SIG-M5 treated with dmso at 0.1 percent for 504 hours (cell line): ENCODE results near the gene EDA.
"Not testable (repeated sequence)": the region's sequence is repeated elsewhere in the genome, so short reads cannot be mapped to it uniquely, and the experiment has no call there.

Experiments
- DNase-seq: peaks from one replicate; lab custom pipeline; 2025; ENCODE audit not compliant: unreplicated experiment; lab: John Stamatoyannopoulos, UW

Gene EDA

DNA sequence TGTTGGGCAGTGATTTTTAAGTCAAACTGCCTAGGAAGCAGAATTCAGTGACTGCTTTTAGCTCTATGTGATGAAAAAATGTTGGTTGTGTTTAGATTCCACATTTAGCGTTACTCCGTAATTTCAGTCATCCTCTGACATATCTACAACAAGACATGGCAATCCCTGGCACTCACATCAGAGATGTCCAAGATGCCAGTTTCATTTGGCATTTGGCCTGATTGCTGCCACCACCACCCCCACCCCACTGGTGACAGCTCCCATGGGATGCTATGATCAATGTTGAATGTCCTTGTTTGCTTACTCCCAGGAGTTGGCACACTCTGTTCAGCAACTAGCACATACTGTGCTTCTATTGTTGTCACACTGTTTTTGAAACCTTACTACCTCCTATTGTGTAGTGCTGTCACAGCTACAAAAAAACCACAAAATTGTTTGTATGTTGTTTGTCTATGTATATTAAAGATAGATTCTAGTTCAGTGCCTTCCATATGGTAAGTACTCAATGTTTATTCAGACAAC lies 332.4 kb downstream of the EDA start:
- DNase-seq = no peak

GRCh38 chrX:69951753-69952152 lies 335.8 kb downstream of the EDA start:
- no peak for DNase-seq

GRCh38 chrX:69959712-69960111 lies 343.8 kb downstream of the EDA start:
- no peak for DNase-seq

- DNase-seq = no peak
Measured at GRCh38 chrX:69961365-69962072, 345.6 kb downstream of the EDA start.

GRCh38 chrX:69968950-69969349 lies 353.0 kb downstream of the EDA start:
- DNase-seq = no peak

DNA sequence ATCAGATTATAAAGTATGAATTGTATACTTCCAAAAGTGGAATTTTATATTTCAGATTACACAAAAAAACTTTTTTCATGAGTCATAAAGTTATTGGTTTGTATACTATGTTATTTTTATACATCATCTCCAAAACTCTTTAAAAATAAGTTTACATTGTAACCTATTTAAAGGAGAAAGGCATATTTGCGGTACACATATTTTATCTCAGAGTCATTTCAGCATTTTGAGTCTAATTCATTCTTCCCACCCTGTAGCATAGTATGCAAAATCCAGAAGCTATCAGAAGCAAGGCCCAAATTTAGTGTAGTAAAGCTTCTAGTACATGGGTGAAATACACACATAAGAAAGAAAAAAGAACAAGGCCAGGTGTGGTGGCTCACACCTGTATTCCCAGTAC lies 353.5 kb downstream of the EDA start:
- DNase-seq = no peak

DNA sequence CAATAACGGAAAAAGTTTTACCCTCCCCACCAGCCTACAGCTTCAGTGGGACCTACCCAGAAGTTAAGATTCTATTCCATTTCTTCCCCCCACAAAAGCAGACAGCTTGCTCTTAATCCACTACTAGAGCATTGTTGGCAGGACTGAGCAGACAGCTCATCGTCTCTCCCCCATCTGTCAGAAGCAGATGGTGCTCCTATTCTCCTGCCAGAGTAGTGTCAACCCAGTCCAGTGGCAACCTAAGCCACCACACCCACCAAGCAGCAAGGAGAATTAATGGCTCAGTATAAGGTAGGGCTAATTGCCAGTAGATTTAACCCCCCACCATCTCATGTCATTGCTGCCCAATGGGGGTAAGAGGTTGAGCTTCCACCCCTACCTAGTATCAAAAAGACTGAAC lies 371.8 kb downstream of the EDA start:
- DNase-seq = no peak

GRCh38 chrX:69988955-69989394 lies 373.1 kb downstream of the EDA start:
- no peak for DNase-seq

DNA sequence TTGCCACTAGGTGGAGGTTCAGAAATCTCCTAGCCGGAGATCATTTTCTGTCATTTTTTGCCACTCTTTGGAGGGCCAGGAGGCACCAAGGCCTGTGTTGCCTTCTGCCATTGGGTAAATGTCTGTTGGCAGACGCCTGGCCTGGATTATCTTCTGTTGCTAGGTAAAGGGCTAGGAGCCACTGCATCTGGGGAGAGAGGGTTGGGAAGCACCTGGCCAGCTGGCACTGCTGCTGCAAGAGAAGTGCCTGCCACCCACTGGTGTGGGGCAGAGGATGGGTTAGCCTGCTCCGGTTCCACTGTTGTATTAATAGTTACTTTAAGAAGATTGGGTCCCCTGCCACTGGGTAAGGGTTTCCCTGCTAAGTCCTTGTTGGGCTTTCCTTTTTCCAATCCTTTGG lies 375.8 kb downstream of the EDA start:
- DNase-seq = no peak

DNA sequence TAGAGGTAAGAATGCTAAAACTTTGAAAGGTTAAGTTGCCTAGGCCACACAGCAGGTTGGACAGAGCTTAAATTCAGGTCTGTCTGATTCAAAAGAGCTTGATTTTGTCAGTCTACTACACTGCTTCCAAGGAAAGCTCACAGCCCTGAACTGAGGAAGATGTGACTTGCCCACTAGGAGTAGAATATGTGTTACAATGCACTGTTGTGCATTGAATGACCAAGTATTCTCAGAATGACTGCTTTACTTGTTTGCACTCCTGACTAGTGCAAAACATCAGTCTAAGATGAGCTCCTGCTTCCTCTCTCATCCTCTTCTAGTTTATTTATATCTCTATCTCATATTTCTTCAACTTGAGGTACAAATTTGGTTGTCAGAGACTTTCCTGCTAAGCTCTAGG lies 377.6 kb downstream of the EDA start:
- no peak for DNase-seq

DNA sequence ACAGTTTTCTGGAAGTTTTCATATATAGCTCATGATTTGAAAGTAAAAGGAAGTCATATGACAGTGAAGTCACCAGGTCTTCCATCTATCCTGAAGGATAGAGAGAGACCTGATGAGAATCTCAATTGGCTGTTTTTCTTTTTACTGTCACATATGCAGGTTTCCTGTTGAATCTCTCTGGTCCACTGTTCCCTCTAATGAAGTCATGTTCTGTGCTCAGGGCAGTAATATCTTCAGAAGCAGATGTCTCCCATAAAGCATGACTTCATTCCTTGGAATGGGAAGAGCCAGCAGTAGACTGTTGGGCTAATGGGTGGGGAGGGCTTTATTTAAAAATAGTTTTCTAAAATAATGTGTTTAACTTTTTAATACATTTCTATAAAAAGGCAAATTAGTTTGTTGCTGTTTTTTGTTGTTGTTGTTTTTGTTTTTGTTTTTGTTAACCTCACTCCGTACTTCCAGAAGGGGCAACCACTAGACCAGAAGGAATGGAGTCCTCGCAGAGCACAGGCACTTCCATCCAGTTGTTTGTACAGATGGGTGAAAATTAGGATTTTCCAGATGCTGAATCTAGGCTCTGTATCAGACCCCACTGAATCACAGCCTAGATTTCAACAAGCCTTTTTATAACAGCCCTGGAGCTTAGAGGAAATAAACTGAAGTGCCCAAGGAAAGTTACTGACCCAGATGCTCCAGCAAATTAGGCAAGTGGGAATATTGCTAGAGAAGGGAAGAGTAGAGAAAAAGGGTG lies 379.6 kb downstream of the EDA start:
- DNase-seq = no peak

- DNase-seq = no peak
Measured at GRCh38 chrX:69996113-69996468, 380.2 kb downstream of the EDA start.

- DNase-seq = not testable (repeated sequence)
Measured at GRCh38 chrX:69998299-69998698, 382.4 kb downstream of the EDA start.

- no peak for DNase-seq
Measured at GRCh38 chrX:70001269-70001668, 385.4 kb downstream of the EDA start.

- no peak for DNase-seq
Measured at GRCh38 chrX:70001708-70002341, 385.9 kb downstream of the EDA start.

DNA sequence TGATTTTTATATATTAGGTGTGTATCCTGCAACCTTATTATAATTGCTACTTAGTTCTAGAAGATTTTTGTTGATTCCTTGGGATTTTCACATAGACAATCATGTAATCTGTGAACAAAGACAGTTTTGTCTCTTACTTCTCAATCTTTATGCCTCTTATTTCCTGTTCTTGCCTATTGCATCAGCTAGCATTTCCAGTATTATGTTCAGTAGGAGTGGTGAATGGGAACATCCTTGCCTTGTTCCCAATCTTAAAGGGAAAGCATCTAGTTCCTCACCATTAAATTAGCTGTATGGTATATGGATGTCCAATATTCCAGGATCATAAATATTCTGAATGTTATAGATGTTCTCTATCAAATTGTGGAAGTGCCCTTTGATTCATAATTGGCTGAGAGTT lies 392.0 kb downstream of the EDA start:
- DNase-seq = no peak

GRCh38 chrX:70009049-70009448 lies 393.1 kb downstream of the EDA start:
- DNase-seq = no peak

DNA sequence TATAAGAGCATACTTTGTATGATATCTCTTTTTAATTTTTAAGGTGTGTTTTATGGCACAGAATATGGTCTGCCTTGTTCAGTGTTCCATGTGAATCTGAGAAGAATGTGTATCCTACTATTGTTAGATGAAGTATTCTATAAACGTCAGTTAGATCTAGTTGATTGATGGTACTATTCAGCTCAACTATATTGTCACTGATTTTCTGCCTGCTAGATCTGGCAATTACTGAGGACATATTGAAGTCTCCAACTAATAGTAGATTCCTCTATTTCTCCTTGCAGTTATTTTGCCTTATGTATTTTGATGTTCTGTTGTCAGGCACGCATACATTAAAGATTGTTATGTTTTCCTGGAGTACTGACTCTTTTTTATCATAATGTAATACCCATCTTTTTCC lies 394.1 kb downstream of the EDA start:
- DNase-seq = no peak

DNA sequence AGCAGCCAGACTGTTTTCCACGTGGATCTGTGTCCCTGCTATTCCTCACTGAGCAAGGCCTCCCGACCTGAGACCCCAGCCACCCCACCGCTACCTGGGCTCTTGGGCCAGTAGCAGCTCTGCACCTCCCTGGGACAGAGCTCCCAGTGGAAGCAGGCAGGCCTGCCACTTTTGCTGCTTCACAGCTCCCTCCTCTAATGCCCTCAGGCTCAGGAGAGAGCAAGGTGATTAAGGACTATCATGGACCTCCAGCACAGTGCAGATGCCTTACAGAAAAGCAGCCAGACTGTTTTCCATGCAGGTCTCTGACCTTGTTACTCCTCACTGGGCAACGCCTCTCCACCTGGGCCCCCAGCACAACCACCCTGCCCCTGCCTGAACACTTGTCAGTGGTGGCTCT lies 396.8 kb downstream of the EDA start:
- no peak for DNase-seq

DNA sequence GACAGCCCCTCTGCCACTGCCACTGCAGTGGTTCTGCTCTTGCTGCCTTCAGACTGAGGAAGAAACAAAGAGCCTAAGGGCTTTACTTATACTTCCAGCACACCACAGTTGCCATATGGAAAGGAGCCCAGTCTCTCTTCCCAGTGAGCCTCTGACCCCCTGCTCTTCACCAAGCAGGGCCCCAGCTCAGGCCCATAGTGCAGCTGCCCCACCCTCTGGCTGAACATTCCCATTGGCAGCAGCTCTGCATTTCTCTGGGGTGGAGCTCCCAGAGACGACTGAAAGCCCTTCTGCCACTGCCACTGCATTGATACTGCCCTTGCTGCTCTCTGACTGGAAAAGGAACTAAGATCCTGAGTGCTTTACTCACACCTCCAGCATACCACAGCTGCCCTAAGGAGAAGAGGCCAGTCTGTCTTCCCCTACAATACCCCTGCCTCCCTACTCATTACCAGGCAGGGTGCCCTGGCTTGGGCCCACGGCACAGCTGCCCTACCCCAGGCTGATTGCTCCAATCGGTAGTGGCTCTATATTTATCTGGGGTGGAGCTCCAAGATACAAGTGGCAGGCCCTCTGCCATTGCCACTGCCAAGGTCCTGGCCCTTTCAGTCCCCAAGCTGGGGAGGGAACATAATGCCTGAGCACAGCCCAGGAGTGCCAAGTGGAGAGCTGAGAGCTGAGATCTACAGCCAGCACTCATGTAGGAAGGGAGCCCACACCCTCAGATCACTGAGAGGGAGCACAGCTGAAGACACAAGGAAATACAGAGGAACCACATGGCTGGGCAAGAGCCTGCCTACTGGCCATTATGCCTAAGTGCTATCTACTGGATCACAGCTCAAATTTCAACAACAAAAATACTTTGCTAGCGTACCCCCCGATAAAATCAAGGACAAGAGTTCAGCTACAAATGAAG lies 397.8 kb downstream of the EDA start:
- DNase-seq = no peak

GRCh38 chrX:70016513-70016912 lies 400.6 kb downstream of the EDA start:
- no peak for DNase-seq
